ENCODE results near the gene ZNF81.

GRCh38 chrX:47796433-47796906 lies 40.2 kb upstream of the ZNF81 start:
- TF ChIP-seq CTCF (conservative IDR thresholded peaks at IDR 0.05; ENCODE audit: low read depth, low read length) (no peak), EZH2 (IDR thresholded peaks at IDR 0.05; ENCODE audit: low read length, unreplicated experiment) (no peak), EZH2phosphoT487 (IDR thresholded peaks at IDR 0.05; ENCODE audit: borderline replicate concordance, low read length) (no peak)

All from PC-3 (cell line).